Cardiac fibroblast (primary cell): Measurements from ENCODE around the gene LRP1B.

ENCODE experiments used
- DNase-seq, 2 donors: peaks; one replicate each; pipeline versions ENCODE4 v3.0.0 to v3.0.0-alpha.2; 2010; ENCODE audit warnings: low read depth in 2 of 2
- H3K4me3 ChIP-seq, 2 donors: replicated peaks in 1 of 2; 1 replicate in 1 of 2; 2 replicates in 1 of 2; pipeline ENCODE4 v1.5.1; 2011; ENCODE audit warnings: low read depth in 2 of 2, low read length in 2 of 2, mild to moderate bottlenecking in 2 of 2, moderate library complexity in 1 of 2
- TF ChIP-seq, protein P1 (sequence below): IDR thresholded peaks from one replicate; pipeline ENCODE4 v1.5.1; 2011; ENCODE audit warnings: low read depth, mild to moderate bottlenecking, low read length, inconsistent platforms

The LRP1B gene

DNA sequence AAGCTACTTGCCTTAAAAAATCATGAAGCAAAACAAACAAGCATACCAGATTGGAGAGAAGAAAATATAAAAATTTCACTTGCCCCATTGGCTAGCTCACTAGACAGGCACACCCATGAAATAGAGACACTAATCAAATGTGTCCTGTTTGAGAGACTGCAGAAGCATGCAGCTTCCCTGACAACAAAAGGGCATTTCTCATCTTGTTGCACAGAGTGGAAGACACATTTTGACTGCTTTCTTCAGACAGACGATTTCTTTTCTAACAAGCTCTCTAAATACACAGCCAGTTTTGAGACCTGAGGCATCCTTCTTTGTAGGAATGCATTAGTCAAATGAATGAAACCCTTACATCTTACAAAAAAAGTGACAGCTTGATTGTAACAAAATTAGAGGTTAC, 1792.0 kb downstream of the LRP1B start:
- TF ChIP-seq, protein P1, sequence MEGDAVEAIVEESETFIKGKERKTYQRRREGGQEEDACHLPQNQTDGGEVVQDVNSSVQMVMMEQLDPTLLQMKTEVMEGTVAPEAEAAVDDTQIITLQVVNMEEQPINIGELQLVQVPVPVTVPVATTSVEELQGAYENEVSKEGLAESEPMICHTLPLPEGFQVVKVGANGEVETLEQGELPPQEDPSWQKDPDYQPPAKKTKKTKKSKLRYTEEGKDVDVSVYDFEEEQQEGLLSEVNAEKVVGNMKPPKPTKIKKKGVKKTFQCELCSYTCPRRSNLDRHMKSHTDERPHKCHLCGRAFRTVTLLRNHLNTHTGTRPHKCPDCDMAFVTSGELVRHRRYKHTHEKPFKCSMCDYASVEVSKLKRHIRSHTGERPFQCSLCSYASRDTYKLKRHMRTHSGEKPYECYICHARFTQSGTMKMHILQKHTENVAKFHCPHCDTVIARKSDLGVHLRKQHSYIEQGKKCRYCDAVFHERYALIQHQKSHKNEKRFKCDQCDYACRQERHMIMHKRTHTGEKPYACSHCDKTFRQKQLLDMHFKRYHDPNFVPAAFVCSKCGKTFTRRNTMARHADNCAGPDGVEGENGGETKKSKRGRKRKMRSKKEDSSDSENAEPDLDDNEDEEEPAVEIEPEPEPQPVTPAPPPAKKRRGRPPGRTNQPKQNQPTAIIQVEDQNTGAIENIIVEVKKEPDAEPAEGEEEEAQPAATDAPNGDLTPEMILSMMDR: no peak
- DNase-seq: no peak
- H3K4me3 ChIP-seq: no peak overlapping the region

- no peak overlapping the region for H3K4me3 ChIP-seq
- no peak for DNase-seq
- TF ChIP-seq, protein P1: no peak
These were observed 1793.8 kb downstream of the LRP1B start for GRCh38 chr2:140337061-140337460.

GRCh38 chr2:140316345-140316744, 1814.5 kb downstream of the LRP1B start:
- no peak overlapping the region for H3K4me3 ChIP-seq
- no peak for DNase-seq
- TF ChIP-seq, protein P1: no peak

- DNase-seq: no peak
- H3K4me3 ChIP-seq: no peak overlapping the region
- TF ChIP-seq, protein P1: no peak
These were observed 1818.9 kb downstream of the LRP1B start for GRCh38 chr2:140311905-140312304.

DNA sequence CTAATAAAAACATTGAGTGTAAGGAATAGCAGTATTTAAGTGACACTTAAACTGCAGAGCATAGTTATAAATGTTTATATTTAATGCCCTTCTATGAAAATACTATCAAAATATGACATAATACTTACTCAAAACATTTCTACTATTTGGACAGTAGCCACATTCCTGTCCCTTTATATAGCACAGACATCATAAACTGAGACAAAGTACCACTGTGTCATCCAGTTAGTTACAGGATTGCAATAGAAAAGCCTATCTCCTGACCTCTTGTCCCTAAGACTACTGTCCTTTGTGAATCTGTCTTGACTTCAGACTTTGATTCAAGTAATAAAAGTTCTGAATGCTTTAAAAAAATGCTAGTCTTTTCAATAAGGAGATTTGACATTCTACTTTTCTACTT, 1822.1 kb downstream of the LRP1B start:
- TF ChIP-seq, protein P1: no peak
- no peak overlapping the region for H3K4me3 ChIP-seq
- no peak for DNase-seq

- TF ChIP-seq, protein P1: no peak
- no peak overlapping the region for H3K4me3 ChIP-seq
- no peak for DNase-seq
These were observed 1823.3 kb downstream of the LRP1B start for GRCh38 chr2:140307532-140307931.

DNA sequence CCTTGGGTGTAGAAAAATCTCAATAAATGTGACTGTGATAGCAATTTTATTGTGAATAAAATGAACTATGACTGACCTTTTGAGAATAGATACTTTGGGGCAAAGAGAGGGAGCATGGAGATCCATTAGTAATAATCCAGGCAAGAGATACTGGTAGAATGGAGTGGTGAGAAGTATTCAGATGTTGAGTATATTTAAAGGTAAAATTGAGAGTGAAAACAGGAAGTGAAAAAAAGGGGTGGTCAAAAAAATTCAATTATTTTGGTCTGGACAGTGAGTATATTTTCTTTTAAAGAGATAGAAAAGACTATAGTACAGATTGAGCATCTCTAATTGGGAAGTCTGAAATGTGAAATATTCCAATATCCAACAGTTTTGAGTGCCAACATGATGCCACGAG, 1835.0 kb downstream of the LRP1B start:
- H3K4me3 ChIP-seq: no peak overlapping the region
- TF ChIP-seq, protein P1: no peak
- DNase-seq: no peak
